ENCODE data around the gene HAX1.
"Not testable (repeated sequence)": the region's sequence is repeated elsewhere in the genome, so short reads cannot be mapped to it uniquely, and the experiment has no call there.

The HAX1 gene

GRCh38 chr1:154288661-154289060 is 16.2 kb downstream of the HAX1 start:
- DNase-seq: no peak

GRCh38 chr1:154290921-154291320 is 18.5 kb downstream of the HAX1 start:
- DNase-seq: no peak

GRCh38 chr1:154295408-154296235 is 23.2 kb downstream of the HAX1 start:
- DNase-seq: no peak

- no peak for DNase-seq
Observed at GRCh38 chr1:154301582-154301981, 29.2 kb downstream of the HAX1 start.

- peak; percentile 87 for DNase-seq
Observed at GRCh38 chr1:154304664-154305337, 32.4 kb downstream of the HAX1 start.

- DNase-seq: no peak
Observed at GRCh38 chr1:154306151-154306550, 33.7 kb downstream of the HAX1 start.

GRCh38 chr1:154307670-154308270 is 35.3 kb downstream of the HAX1 start:
- peak; percentile 23 for DNase-seq

- DNase-seq: not testable (repeated sequence)
Observed at GRCh38 chr1:154309136-154309535, 36.7 kb downstream of the HAX1 start.

GRCh38 chr1:154312229-154313065 is 40.0 kb downstream of the HAX1 start:
- DNase-seq: not testable (repeated sequence)

GRCh38 chr1:154313066-154313356 is 40.6 kb downstream of the HAX1 start:
- no peak for DNase-seq

GRCh38 chr1:154314226-154314625 is 41.8 kb downstream of the HAX1 start:
- not testable (repeated sequence) for DNase-seq

GRCh38 chr1:154316704-154317103 is 44.3 kb downstream of the HAX1 start:
- no peak for DNase-seq

GRCh38 chr1:154318386-154318785 is 46.0 kb downstream of the HAX1 start:
- no peak for DNase-seq

- no peak for DNase-seq
Observed at GRCh38 chr1:154320882-154321608, 48.6 kb downstream of the HAX1 start, which contains the start of gene AQP10. Gene AQP10 (plus strand): TSS chr1:154321093. CDS start chr1:154321156, 63 bp downstream.

GRCh38 chr1:154321609-154321934 is 49.1 kb downstream of the HAX1 start:
- not testable (repeated sequence) for DNase-seq

- no peak for DNase-seq
Observed at GRCh38 chr1:154323493-154323892, 51.1 kb downstream of the HAX1 start.

- DNase-seq: no peak
Observed at GRCh38 chr1:154324241-154324640, 51.8 kb downstream of the HAX1 start.

- DNase-seq: peak; percentile 87
Observed at GRCh38 chr1:154324669-154325582, 52.5 kb downstream of the HAX1 start, which contains the start of gene ATP8B2. Gene ATP8B2 (plus strand): TSS chr1:154325525. CDS start chr1:154328142, 2,617 bp downstream.
